NK-92 (cell line): ENCODE measurements around the gene PYCARD.
"Not testable (repeated sequence)": the region's sequence is repeated elsewhere in the genome, so short reads cannot be mapped to it uniquely, and the experiment has no call there.

Experiments
- DNase-seq: peaks from one replicate; lab custom pipeline; 2025; ENCODE audit not compliant: unreplicated experiment; lab: John Stamatoyannopoulos, UW

PYCARD gene

GRCh38 chr16:31202414-31203375 is at the start of gene PYCARD:
TSS of gene PYCARD (minus strand) at chr16:31202760. CDS start at chr16:31202690, 70 bp downstream.
- DNase-seq: no peak

DNA sequence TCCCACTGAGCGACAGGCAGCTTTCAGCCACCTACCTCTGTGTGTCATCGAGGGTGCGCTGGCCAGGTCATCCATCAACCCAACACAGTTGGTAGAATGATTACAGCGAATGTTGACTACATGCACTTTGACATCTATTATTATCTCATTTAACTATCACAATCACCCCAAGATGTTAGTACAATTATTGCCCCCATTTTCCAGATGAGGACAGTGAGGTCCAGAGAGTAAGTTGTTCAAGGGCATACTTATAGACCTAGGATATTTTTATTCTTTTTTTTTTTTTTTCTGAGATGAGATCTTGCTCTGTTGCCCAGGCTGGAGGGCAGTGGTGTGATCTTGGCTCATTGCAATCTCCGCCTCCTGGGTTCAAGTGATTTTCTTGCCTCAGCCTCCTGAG is 48.9 kb upstream of the PYCARD start:
- DNase-seq: no peak

- DNase-seq: no peak
Observed at GRCh38 chr16:31250782-31251384, 48.3 kb upstream of the PYCARD start.

- no peak for DNase-seq
Observed at GRCh38 chr16:31248344-31248743, 45.8 kb upstream of the PYCARD start.

GRCh38 chr16:31246296-31246695 is 43.7 kb upstream of the PYCARD start:
- DNase-seq: no peak

- not testable (repeated sequence) for DNase-seq
Observed at GRCh38 chr16:31245598-31245997, 43.0 kb upstream of the PYCARD start.

DNA sequence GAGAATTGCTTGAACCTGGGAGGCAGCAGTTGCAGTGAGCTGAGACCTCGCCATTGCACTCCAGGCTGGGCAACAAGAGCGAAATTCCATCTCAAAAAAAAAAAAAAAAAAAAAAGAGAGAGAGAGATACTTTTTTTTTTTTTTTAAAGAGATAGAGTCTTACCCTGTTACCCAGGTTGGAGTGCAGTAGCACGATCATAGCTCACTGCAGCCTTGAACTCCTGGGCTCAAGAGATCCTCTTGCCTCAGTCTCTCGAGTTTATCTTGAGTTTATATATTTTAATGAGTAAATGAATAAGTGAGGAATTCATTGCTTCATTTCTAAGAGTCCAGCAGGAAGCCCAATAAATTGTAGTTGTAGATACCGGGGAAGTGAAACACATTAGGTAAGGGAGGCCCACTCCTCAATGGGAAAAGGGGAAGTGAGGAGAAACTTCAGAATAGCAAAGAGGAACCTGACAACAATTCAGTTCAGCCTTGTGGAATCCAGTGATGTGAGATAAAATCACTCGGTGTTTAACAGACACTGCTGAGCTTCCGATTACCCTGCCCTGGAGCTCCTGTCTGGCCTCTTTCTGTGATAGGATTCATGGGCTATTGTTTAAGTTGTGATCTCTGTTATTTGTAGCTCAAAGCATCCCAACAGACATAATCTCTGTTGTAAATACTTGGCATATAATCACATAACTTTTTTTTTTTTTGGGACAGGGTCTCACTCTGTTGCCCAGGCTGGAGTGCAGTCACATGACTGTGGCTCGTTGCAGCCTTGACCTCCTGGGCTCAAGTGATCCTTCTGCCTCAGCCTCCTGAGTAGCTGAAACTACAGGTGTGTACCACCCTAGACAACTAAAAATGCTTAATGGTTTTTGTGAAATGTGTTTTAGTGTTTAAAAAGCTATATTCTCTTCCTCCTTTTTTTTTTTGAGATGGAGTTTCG is 41.4 kb upstream of the PYCARD start:
- no peak for DNase-seq

- DNase-seq: no peak
Observed at GRCh38 chr16:31242206-31242605, 39.6 kb upstream of the PYCARD start.

- no peak for DNase-seq
Observed at GRCh38 chr16:31238041-31238440, 35.5 kb upstream of the PYCARD start.

DNA sequence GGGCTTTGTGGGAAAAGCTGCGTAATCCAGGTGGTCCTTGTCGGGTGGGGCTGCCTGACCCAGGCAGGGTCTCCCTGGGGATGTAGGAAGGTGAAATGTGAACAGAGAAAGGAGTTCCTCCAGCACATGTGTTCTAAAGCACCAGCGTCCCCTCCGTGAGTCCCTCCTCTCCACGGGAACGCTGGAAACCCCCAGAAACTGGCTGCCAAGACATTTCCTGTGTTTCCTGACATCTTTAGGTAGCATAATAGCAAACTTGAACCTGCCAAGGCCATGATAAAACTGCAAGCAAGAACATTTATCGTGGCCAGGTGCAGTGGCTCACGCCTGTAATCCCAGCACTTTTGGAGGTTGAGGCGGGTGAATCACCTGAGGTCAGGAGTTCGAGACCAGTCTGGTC is 26.9 kb upstream of the PYCARD start:
- no peak for DNase-seq

GRCh38 chr16:31228206-31228605 is 25.6 kb upstream of the PYCARD start:
- DNase-seq: no peak

DNA sequence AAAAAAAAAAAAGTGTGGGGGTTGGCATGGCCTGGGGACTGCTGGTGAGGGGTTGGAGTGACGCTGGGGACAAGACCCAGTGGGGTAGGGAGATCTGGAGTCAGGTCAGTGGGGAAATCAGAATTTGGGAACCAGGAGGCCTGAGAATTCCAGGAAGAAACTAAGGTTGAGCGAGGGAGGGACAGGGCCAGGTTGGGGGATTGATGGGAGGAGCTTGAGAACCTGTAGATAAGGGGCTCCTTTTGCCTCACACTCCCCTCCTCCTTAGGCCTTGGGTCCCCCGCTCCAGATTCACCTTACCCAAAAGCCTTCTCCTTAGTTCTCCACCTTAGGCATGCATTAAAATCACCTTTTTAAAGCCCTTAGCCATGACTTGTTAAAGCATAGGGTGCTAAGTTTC is 22.6 kb upstream of the PYCARD start:
- no peak for DNase-seq

DNA sequence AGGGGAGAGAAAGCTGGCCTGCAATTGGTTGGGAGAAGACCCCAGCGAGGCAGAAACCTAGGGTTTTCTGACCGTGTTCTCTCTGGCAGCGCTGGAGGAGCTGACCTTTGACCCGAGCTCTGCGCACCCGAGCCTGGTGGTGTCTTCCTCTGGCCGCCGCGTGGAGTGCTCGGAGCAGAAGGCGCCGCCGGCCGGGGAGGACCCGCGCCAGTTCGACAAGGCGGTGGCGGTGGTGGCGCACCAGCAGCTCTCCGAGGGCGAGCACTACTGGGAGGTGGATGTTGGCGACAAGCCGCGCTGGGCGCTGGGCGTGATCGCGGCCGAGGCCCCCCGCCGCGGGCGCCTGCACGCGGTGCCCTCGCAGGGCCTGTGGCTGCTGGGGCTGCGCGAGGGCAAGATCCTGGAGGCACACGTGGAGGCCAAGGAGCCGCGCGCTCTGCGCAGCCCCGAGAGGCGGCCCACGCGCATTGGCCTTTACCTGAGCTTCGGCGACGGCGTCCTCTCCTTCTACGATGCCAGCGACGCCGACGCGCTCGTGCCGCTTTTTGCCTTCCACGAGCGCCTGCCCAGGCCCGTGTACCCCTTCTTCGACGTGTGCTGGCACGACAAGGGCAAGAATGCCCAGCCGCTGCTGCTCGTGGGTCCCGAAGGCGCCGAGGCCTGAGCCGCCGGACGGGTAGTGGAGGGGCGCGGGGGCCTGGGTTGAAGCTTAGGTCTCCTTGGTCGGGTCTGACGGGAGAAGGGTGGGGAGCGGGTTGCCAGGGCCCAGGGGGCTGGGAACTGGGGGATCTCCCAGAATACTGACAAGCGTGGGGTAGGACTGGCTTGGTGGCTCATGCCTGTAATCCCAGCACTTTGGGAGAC is 21.8 kb upstream of the PYCARD start:
- DNase-seq: no peak

DNA sequence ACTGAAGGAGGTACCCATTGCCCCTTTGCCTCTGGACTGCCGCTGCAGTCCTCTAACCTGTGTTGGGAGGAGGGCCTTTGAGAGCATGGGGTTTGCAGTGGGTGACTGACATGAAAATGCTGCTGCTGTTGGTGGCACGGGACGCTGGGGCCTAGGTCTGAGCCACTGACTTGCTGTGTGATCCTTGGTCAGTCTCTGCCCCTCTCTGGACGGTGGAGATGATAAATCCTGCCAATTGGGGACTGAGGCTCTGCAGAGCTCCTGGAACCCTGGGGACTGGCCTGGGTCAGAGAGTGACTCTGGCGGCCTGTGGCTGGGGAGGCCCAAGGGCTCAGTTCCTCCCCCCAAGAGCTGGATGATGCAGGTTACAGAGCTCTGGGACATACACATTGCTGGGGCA is 20.5 kb upstream of the PYCARD start:
- DNase-seq: no peak

DNA sequence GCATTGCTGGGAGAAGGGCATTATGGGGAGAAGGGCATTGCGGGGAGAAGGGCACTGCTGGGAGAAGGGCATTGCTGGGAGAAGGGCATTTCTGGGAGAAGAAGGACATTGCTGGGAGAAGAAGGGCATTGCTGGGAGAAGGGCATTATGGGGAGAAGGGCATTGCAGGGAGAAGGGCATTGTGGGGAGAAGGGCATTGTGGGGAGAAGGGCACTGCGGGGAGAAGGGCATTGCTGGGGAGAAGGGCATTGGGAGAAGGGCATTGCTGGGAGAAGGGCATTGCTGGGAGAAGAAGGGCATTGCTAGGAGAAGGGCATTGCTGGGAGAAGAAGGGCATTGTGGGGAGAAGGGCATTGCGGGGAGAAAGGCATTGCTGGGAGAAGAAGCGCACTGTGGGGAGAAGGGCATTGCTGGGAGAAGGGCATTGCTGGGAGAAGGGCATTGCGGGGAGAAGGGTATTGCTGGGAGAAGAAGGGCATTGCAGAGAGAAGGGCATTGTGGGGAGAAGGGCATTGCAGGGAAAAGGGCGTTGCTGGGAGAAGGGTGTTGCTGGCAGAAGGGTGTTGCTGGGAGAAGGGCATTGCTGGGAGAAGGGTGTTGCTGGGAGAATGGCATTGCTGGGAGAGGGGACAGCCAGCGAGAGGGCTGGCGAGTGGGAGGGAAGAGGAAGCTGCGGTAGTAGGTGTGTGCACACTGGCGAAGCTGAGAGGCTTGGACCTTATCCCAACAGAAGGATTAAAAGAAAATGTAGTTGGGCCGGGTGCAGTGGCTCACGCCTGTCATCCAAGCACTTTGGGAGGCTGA is 19.0 kb upstream of the PYCARD start:
- no peak for DNase-seq

- DNase-seq: no peak
Observed at GRCh38 chr16:31219154-31219741, 16.7 kb upstream of the PYCARD start.

DNA sequence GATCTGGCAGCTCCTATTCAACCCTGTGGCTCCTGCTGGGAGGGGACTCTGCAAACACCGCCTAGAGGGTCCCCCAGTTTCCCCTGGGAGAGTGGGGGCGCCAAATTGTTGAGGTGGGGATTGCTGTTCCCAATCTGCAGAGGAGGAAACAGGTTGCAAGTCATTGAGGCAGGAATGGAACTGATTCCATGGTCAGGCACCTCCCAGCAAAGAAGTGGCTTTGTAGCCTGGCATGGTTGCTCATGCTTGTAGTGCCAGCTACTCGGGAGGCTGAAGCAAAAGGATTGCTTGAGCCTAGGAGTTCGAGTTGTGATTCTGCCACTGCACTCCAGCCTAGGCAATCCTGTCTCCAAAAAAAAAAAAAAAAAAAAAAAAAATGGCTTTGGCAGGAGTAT is 14.6 kb upstream of the PYCARD start:
- DNase-seq: no peak

- DNase-seq: no peak
Observed at GRCh38 chr16:31216422-31217135, 14.0 kb upstream of the PYCARD start, which contains the start of gene PYDC1. TSS of gene PYDC1 (minus strand) at chr16:31217135. CDS start at chr16:31217028, 107 bp downstream.
